ENCODE data around the gene OR2A12.

DNA sequence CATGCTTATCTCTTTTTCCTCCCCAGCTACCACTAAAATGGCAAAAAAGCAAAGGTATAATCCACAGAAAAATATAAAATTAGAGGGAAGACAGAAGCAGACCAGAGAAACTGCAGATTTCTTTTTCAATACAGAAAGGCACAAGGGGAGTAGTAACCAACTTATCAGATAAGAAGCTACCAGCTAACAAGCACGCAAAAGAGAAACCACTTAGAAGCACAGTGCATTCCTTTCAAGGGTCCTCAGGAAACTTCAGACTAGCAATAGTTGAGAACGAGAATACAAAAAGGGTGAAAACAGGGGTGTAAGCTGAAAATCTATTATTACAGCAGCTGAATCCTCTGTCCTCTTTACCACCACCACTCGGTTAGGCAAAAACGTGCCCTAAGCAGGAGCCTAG, 47.2 kb upstream of the OR2A12 start:
- TF ChIP-seq POLR2A (IDR thresholded peaks at IDR 0.05): no peak
- TF ChIP-seq, protein P1, sequence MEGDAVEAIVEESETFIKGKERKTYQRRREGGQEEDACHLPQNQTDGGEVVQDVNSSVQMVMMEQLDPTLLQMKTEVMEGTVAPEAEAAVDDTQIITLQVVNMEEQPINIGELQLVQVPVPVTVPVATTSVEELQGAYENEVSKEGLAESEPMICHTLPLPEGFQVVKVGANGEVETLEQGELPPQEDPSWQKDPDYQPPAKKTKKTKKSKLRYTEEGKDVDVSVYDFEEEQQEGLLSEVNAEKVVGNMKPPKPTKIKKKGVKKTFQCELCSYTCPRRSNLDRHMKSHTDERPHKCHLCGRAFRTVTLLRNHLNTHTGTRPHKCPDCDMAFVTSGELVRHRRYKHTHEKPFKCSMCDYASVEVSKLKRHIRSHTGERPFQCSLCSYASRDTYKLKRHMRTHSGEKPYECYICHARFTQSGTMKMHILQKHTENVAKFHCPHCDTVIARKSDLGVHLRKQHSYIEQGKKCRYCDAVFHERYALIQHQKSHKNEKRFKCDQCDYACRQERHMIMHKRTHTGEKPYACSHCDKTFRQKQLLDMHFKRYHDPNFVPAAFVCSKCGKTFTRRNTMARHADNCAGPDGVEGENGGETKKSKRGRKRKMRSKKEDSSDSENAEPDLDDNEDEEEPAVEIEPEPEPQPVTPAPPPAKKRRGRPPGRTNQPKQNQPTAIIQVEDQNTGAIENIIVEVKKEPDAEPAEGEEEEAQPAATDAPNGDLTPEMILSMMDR (IDR thresholded peaks at IDR 0.05): no peak

Measured in tibial nerve (tissue), 3 donors.